Hematopoietic multipotent progenitor cell treated with erythropoietin and hydrocortisone succinate and interleukin-3 and kit ligand, for 8 days (in vitro differentiated cells): ENCODE data around the gene ATG9A.
"Not testable (repeated sequence)": the region's sequence is repeated elsewhere in the genome, so short reads cannot be mapped to it uniquely, and the experiment has no call there.

Experiments
- DNase-seq: peaks from one replicate; pipeline ENCODE4 v3.0.0-alpha.2; 2015

The ATG9A gene

DNA sequence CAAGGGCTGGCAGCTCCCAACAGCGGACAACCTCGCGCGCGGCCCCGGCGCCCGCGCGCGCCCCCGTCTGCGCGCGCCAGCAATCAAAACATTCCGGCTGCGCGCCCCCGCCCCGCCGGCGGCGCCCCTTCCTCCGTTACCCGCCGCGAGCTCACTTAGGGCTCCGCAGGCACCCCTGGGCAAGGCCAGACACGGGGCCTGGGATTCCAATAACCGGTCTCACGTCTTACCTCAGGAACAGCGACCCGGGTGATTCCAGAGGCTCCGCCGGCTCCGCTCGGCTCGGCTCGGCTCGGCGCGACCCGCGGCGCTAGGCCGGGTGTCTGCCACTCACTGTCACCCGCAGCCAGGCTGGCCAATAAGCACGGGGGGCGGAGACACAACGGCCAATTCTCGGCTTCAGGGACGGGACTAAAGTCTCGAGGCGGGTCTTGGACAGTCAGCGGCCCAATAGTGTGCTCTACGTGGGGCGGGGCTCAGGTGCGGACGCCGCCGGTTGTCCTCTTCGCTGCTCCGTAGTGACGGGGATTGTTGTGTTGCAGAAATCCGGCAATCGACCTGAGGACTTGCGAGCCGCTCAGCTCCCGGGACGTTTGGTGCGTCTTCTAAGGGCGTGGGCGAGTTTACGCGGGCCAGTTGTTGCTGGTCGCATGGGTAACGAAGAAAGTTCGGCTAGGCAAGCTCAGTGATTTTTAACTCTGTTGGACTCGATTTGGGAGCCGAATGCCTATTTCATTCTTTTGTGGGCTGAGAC, at the start of gene ATG9A, which contains the start of gene ANKZF1:
Gene ATG9A (minus strand): TSS at position 332 of the 754 bp plus-strand sequence. CDS start 1,612 bp downstream, outside the sequence.
Gene ANKZF1 (plus strand): TSS at position 502 of the 754 bp plus-strand sequence. CDS start 452 bp downstream, outside the sequence.
- peak; percentile 100 for DNase-seq

DNA sequence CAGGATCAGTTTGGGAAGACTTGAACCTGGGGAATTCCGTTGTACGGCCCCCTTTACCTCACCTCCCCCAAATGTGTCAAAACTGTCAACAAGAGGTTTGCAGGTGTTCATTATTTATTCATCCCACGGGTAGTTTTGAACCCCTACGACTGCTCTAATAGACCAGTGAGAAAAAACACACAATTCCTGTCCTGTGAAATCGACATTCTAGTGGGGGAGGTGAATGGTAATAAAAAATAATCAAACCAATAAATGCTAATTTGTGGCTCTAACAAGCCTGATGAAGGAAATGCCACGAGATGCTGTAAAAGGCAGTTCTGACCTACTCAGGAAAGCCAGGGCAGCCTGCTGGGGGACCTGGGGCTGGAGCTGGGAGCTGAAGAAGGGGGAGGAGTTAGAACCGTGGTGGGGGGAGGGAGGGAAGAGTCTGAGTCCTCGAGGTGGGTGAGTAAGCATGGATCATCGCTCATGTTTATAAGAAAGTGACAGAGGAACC, 49.3 kb upstream of the ATG9A start:
- no peak for DNase-seq

DNA sequence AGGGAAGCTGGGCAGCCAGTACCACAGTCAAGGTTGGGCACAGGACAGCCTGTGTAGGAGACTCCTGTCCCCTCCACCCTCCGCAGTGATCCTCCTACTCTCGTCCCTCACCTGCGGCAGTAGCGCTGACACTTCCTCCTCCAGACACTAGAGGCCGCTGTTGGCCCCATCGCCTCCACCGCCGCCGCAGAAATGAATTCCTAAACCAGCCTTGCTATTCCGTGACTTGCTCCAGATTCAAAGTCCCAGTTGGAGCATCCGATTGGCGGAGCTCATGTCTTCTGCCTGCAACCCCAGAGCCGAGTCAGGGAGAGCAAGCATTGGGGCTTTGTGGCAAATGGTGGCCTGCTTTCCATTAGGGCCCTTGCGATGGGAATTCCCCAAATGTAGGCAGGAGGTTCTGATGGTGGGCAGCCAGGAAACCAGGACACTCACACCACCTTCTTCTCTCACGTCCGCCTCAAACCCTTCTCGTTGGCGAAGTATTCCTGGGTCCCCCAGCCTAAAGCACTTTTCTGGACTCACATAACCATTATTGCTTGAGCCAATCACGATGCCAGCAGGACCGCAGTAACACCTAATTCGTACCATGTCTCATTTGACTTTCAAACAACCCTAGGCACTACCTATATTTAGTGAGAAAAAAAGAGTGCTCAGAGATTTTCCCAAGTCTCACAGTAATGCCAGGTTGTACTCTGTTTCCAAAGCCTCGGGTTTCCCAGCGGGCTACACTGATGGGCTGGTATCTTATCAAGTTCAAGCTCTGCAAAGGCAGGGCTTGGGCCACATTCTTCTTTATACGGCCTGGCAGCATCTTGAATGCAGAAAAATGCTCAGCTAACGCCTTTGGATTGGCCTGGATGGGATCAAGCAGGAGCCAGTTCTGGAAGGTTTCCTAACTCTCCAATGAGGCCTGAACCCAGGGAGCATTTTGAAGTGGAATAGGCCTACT, 48.5 kb upstream of the ATG9A start:
- peak; percentile 76 for DNase-seq

DNA sequence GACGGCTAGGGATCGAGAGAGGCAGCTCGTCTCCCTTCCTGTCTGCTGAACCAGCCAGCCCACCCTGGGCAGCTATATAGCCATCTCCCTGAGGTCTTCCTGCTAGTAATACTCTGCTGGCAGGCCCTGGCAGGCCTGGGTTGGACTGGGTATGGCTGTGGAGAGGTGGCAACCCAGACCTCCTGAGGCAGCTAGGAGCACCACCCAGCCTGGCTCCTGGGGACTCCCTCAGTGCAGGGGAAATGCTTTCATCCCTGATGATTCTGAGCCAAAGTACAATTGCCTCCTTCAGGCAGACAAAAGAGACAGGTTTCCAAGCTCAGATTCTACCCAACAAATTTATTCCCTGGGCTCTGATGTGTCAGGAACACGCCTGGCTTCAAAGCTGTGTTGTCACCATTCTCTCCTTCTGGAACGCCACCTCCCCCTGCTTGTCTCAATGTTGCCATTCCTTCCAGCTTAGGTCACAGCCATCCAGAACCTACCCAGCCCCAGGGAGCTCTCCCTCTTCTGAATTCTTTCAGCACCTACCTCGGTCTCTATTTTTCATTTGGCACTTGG, 45.0 kb upstream of the ATG9A start:
- no peak for DNase-seq

GRCh38 chr2:219273937-219274336, 44.5 kb upstream of the ATG9A start:
- no peak for DNase-seq

GRCh38 chr2:219272995-219273394, 43.6 kb upstream of the ATG9A start:
- peak; percentile 51 for DNase-seq

DNA sequence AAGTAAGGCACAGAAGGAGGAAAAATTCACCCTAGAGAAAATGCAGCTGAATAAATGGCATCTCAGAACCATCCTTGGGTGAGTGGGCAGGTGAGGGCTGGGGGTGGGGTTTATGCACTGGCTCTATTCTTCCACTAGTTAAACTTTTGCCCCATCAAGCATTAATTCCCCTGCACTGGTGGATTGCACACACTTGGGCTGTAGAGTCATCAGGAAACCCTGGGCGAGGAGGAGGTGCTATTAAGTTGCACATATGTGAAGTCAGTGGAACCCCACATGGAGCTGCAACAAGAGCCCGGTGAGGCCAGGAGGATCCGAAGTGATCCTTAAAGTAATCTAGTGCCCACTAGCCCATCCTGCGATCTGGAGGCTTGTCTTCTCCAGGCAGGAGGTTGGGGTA, 42.9 kb upstream of the ATG9A start:
- no peak for DNase-seq

DNA sequence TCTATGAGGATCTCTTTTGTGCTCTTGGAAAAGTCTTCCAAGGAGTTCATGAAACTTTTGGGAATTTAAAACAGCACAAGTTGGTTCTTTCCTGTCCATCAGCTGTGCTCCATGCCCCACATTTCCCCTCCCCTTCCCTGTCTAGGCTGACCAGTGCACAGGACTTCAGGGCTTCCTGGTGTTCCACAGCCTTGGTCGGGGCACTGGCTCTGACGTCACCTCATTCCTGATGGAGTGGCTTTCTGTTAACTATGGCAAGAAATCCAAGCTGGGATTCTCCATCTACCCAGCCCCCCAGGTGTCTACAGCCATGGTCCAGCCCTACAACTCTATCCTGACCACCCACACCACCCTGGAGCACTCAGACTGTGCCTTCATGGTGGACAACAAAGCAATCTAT, 41.6 kb upstream of the ATG9A start:
- no peak for DNase-seq

- no peak for DNase-seq
These were observed 40.6 kb upstream of the ATG9A start for GRCh38 chr2:219270055-219270372.

- no peak for DNase-seq
These were observed 40.1 kb upstream of the ATG9A start for GRCh38 chr2:219269362-219270054.

- no peak for DNase-seq
These were observed 38.9 kb upstream of the ATG9A start for GRCh38 chr2:219268294-219268693.

GRCh38 chr2:219266886-219267285, 37.5 kb upstream of the ATG9A start:
- peak; percentile 53 for DNase-seq

GRCh38 chr2:219266232-219266631, 36.8 kb upstream of the ATG9A start:
- DNase-seq, result no peak

DNA sequence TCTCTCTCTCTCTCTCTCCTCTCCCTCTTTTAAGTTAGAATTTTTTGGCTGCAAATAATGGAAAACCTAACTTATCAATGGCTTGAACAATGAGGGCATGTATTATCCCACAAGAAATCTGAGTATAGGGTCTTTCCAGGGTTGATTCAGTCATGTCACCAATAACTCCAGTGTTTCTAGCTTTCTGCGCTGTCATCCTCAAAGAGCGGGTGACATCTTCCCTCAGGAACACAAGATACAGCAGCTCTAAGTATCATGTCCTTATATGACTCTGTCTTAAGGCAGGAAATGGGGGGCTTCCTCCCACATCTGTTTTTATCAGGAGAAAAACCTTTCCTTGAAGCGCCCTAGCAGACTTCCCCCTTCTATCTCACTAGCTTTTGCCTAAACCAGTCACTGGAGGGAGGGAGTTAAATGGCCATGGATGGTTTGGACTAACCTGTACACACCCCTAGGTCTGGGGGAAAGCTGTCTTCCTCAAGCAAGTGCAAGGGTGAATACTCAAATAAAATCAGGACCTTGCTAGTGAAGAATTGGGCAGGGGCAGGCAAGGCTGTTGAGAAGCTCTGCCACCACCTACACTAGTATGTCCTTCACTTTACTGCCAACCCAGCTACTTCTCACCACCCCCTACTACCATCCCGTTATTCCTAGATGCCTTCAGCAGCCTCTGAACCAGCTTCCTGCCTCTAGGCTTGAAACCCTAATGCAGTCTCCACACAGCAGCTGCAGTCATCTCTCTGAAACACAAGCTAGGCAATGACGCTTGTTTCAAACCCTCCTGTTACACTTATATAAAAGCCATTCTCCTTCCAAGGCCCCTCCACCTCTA, 31.8 kb upstream of the ATG9A start:
- no peak for DNase-seq

- DNase-seq, result not testable (repeated sequence)
These were observed 29.5 kb upstream of the ATG9A start for GRCh38 chr2:219258942-219259341.

- peak; percentile 10 for DNase-seq
These were observed 25.3 kb upstream of the ATG9A start for GRCh38 chr2:219254590-219255201.

DNA sequence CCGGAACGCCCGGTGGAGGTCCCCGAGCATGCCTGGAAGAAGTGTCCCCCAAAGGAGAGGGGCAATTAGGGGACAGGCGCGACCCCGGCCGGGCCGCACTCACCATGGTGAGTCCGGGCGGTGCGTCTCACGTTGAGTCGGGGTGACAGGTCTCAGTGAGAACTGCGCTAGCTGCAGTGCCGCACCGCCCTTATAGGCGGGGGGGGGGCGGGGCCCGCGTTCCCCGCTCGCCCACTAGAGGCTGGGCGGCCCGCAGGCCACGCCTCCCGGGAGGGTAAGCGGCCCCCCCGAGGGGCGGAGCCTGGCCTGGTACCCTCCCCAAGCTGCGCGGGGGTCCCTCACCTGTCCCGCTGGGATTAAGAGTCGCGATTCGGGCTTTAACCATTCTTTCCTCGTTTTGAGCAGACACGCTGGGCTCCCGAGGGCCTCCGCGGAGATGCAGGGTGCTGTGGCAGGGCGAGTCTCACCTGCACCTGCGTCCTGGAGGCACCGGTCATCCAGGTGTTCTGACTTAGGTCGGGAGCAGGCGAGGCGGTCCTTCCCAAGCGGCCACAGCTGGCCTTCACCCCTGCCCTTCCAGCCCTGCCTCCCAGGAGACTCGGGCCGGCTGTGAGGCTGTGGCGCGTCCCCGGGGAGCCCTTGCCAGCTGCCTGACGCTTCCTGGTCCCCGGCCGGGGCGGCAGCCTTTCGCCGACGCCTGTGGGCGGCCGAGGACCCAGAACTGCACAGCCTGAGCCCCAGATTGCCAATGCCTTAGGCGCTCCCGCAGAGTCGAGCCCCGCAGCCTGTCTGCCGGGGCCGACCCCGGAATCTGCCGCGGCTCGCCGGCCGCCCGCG, 24.5 kb upstream of the ATG9A start, which contains the start of gene TUBA4A:
Gene TUBA4A (minus strand): TSS at position 166 of the 837 bp plus-strand sequence. CDS start 60 bp downstream, at position 106.
- peak; percentile 83 for DNase-seq

- peak; percentile 34 for DNase-seq
These were observed 23.7 kb upstream of the ATG9A start, which contains the start of gene TUBA4B for GRCh38 chr2:219252900-219253752. TSS of gene TUBA4B (plus strand) at chr2:219253243. CDS start at chr2:219253408, 165 bp downstream.

GRCh38 chr2:219252570-219252899, 23.1 kb upstream of the ATG9A start:
- no peak for DNase-seq
